Right atrium auricular region (tissue), 2 donors: ENCODE measurements around the gene TRNP1. TPM values are rescaled to one million over a fixed set of nuclear protein-coding genes. Genes with fewer than 3 reads are reported as not detected.

Source experiments
- DNase-seq: peaks from one replicate; pipeline ENCODE4 v3.0.0-alpha.2; 2019; ENCODE audit warnings: low spot score
- H3K27ac ChIP-seq, 2 donors: fragments of 200-600 bp; sonication (generic); 1 replicate in 1 of 2; 2 replicates in 1 of 2; pipeline ENCODE4 v1.5.1; 2016 to 2019
- H3K27me3 ChIP-seq, 2 donors: fragments of 200-600 bp; sonication (generic); one replicate each; pipeline versions ENCODE4 v1.5.1 to v1.6.0; 2017 to 2019
- H3K36me3 ChIP-seq: fragments of 200-600 bp; sonication (generic); one replicate; pipeline ENCODE4 v1.5.1; 2016
- H3K4me1 ChIP-seq, 2 donors: fragments of 200-600 bp; sonication (generic); one replicate each; pipeline versions ENCODE4 v1.5.1 to v1.6.0; 2017 to 2019
- H3K4me3 ChIP-seq, 2 donors: fragments of 200-600 bp; sonication (generic); 1 replicate in 1 of 2; 2 replicates in 1 of 2; pipeline ENCODE4 v1.5.1; 2017 to 2019; ENCODE audit warnings: mild to moderate bottlenecking in 1 of 2, moderate library complexity in 1 of 2
- H3K9me3 ChIP-seq, 2 donors: fragments of 200-600 bp; sonication (generic); one replicate each; pipeline ENCODE4 v1.5.1; 2019
- CTCF ChIP-seq, 2 donors: fragments of 200-600 bp; sonication (generic); IDR thresholded peaks; one replicate each; pipeline ENCODE4 v1.5.1; 2019; ENCODE audit warnings: antibody characterized with exemption in 2 of 2
- total RNA-seq, 2 donors: library from RNA; depleted of rRNA; stranded (reverse); fragments of >200 nt; gene quantifications; one replicate each; pipeline ENCODE4 v1.1.0, GENCODE V29; 2016

Gene TRNP1
- total RNA-seq, 2 donors from 2014 or later = 72.5 to 151 TPM

- Histone ChIP-seq H3K27ac (no peak overlapping the region), H3K36me3 (no peaks in the 10 kb centered on the region), H3K4me3 (no peak overlapping the region), H3K9me3 (no peaks in the 10 kb centered on the region), H3K4me1 (peaks cover 0 to 5% of the 10 kb centered on the region in 2 donors), H3K27me3 (no peaks in the 10 kb centered on the region)
- no peak for TF ChIP-seq CTCF (IDR thresholded peaks at IDR 0.05)
- no peak for DNase-seq
These were observed 43.2 kb downstream of the TRNP1 start for GRCh38 chr1:27036718-27037117.

- Histone ChIP-seq H3K9me3 (no peaks in the 10 kb centered on the region), H3K4me3 (no peak overlapping the region), H3K36me3 (no peaks in the 10 kb centered on the region), H3K4me1 (no peaks in the 10 kb centered on the region), H3K27me3 (no peaks in the 10 kb centered on the region), H3K27ac (no peak overlapping the region)
- TF ChIP-seq CTCF (IDR thresholded peaks at IDR 0.05) = no peak
- DNase-seq = no peak
These were observed 44.0 kb downstream of the TRNP1 start for GRCh38 chr1:27037518-27037917.

GRCh38 chr1:27038020-27038419 is 44.5 kb downstream of the TRNP1 start:
- no peak for TF ChIP-seq CTCF (IDR thresholded peaks at IDR 0.05)
- Histone ChIP-seq H3K27me3 (no peaks in the 10 kb centered on the region), H3K4me3 (no peak overlapping the region), H3K27ac (no peak overlapping the region), H3K36me3 (no peaks in the 10 kb centered on the region), H3K9me3 (no peaks in the 10 kb centered on the region), H3K4me1 (no peaks in the 10 kb centered on the region)
- no peak for DNase-seq

GRCh38 chr1:27042670-27043069 is 49.2 kb downstream of the TRNP1 start:
- no peaks in the 10 kb centered on the region for H3K27me3 ChIP-seq
- no peaks in the 10 kb centered on the region for H3K9me3 ChIP-seq
- no peaks in the 10 kb centered on the region for H3K36me3 ChIP-seq
- no peak overlapping the region for H3K4me3 ChIP-seq
- no peak overlapping the region for H3K27ac ChIP-seq
- peaks cover 0 to 18% of the 10 kb centered on the region in 2 donors for H3K4me1 ChIP-seq
- TF ChIP-seq CTCF (IDR thresholded peaks at IDR 0.05) = no peak
- DNase-seq = no peak

GRCh38 chr1:27044613-27045151 is 51.2 kb downstream of the TRNP1 start:
- Histone ChIP-seq H3K27ac (no peak overlapping the region), H3K36me3 (no peaks in the 10 kb centered on the region), H3K27me3 (no peaks in the 10 kb centered on the region), H3K9me3 (no peaks in the 10 kb centered on the region), H3K4me3 (peak overlapping the region in 1 of 2 donors; percentile 26), H3K4me1 (peaks cover 0 to 18% of the 10 kb centered on the region in 2 donors)
- peak; percentile 96 to 98 for TF ChIP-seq CTCF (IDR thresholded peaks at IDR 0.05)
- peak; percentile 92 for DNase-seq

- H3K27me3 ChIP-seq = no peaks in the 10 kb centered on the region
These were observed 52.6 kb downstream of the TRNP1 start for GRCh38 chr1:27045973-27046558.

More at GRCh38 chr1:27045973-27046558, 52.6 kb downstream of the TRNP1 start:
- TF ChIP-seq CTCF (IDR thresholded peaks at IDR 0.05) = peak; percentile 76 to 90
- H3K36me3 ChIP-seq = no peaks in the 10 kb centered on the region
- peak; percentile 69 for DNase-seq
- H3K4me3 ChIP-seq = no peak overlapping the region
- H3K27ac ChIP-seq = no peak overlapping the region
- peaks cover 0 to 18% of the 10 kb centered on the region in 2 donors for H3K4me1 ChIP-seq
- H3K9me3 ChIP-seq = no peaks in the 10 kb centered on the region
